Measurements from ENCODE around the gene DNAJB2.

- TF ChIP-seq, protein P1, sequence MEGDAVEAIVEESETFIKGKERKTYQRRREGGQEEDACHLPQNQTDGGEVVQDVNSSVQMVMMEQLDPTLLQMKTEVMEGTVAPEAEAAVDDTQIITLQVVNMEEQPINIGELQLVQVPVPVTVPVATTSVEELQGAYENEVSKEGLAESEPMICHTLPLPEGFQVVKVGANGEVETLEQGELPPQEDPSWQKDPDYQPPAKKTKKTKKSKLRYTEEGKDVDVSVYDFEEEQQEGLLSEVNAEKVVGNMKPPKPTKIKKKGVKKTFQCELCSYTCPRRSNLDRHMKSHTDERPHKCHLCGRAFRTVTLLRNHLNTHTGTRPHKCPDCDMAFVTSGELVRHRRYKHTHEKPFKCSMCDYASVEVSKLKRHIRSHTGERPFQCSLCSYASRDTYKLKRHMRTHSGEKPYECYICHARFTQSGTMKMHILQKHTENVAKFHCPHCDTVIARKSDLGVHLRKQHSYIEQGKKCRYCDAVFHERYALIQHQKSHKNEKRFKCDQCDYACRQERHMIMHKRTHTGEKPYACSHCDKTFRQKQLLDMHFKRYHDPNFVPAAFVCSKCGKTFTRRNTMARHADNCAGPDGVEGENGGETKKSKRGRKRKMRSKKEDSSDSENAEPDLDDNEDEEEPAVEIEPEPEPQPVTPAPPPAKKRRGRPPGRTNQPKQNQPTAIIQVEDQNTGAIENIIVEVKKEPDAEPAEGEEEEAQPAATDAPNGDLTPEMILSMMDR (IDR thresholded peaks at IDR 0.05): no peak
- no peak for TF ChIP-seq POLR2A (IDR thresholded peaks at IDR 0.05)
Measured at GRCh38 chr2:219334076-219334475, 54.9 kb downstream of the DNAJB2 start.
